Fibroblast of skin of right biceps (primary cell): ENCODE measurements around the gene PAQR5.
"Not testable (repeated sequence)": the region's sequence is repeated elsewhere in the genome, so short reads cannot be mapped to it uniquely, and the experiment has no call there.

ENCODE experiments used
- DNase-seq: peaks from one replicate; pipeline ENCODE4 v3.0.0-alpha.2; 2013

Gene PAQR5

GRCh38 chr15:69293741-69294615, 4.7 kb upstream of the PAQR5 start:
- no peak for DNase-seq

GRCh38 chr15:69296606-69297005, 2.1 kb upstream of the PAQR5 start:
- no peak for DNase-seq

- DNase-seq: no peak
These were observed 914 bp upstream of the PAQR5 start for GRCh38 chr15:69297642-69298353.

- DNase-seq: no peak
These were observed 387 bp upstream of the PAQR5 start for GRCh38 chr15:69298354-69298696.

GRCh38 chr15:69299451-69299886, 757 bp downstream of the PAQR5 start:
- DNase-seq: no peak

GRCh38 chr15:69299943-69300588, 1.4 kb downstream of the PAQR5 start:
- DNase-seq: no peak

GRCh38 chr15:69301101-69301500, 2.4 kb downstream of the PAQR5 start:
- DNase-seq: not testable (repeated sequence)

GRCh38 chr15:69302087-69302486, 3.4 kb downstream of the PAQR5 start:
- not testable (repeated sequence) for DNase-seq

- no peak for DNase-seq
These were observed 4.2 kb downstream of the PAQR5 start for GRCh38 chr15:69302929-69303328.

GRCh38 chr15:69303337-69304181, 4.8 kb downstream of the PAQR5 start:
- peak; percentile 14 for DNase-seq

GRCh38 chr15:69304182-69304545, 5.5 kb downstream of the PAQR5 start:
- peak; percentile 65 for DNase-seq

GRCh38 chr15:69305204-69305931, 6.7 kb downstream of the PAQR5 start:
- peak; percentile 82 for DNase-seq

- peak; percentile 5 for DNase-seq
These were observed 7.3 kb downstream of the PAQR5 start for GRCh38 chr15:69305933-69306568.

GRCh38 chr15:69307939-69308338, 9.2 kb downstream of the PAQR5 start:
- no peak for DNase-seq

- no peak for DNase-seq
These were observed 10.2 kb downstream of the PAQR5 start for GRCh38 chr15:69308949-69309348.

GRCh38 chr15:69311319-69311721, 12.6 kb downstream of the PAQR5 start:
- DNase-seq: no peak

GRCh38 chr15:69313432-69314000, 14.8 kb downstream of the PAQR5 start:
- DNase-seq: no peak

GRCh38 chr15:69314131-69314530, 15.4 kb downstream of the PAQR5 start:
- no peak for DNase-seq

- DNase-seq: no peak
These were observed 16.0 kb downstream of the PAQR5 start for GRCh38 chr15:69314736-69315135.

GRCh38 chr15:69315402-69316110, 16.8 kb downstream of the PAQR5 start:
- no peak for DNase-seq

GRCh38 chr15:69316291-69316690, 17.6 kb downstream of the PAQR5 start:
- no peak for DNase-seq
